ENCODE measurements around the gene ARSG. TPM values are rescaled to one million over a fixed set of nuclear protein-coding genes. Genes with fewer than 3 reads are reported as not detected.

ARSG gene
- total and polyA plus RNA-seq, 2 of the 4 experiments (the other 2 are of a cell fraction), result 2.9 to 3.0 TPM

DNA sequence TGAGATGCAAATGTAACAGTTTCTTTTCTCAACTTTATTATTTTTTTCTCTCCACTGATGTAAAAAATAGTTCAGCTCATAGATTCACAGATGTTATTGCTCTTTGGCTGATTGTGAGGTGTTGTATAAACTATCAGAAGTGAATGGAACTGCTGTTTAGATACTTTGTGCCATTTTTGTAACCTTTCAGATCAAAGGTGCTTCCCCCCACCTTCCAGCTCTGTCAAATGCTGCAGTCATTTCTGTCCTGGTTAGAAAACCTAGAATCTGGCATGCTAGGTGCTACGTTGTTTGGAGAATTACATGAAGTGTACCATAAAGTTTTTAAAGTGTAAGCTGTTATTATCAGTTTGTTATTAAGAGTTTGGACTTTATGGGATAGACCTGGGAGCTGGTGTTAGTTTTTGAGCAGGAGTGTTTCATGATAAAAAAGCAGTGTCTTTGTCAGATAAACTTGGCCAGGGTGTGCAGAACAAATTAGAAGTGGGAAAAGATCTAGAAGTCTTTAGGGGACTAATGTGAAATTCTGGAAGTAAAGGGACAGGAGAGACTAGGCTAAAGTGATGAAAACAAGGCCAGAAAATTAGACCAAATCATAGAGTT is 167.8 kb downstream of the ARSG start:
- no peak for TF ChIP-seq RCOR1 (IDR thresholded peaks at IDR 0.05; ENCODE audit: insufficient replicate concordance, low read length)
- TF ChIP-seq RAD21 (IDR thresholded peaks at IDR 0.05; ENCODE audit: low read length), result no peak
- no peak for TF ChIP-seq CHD1 (IDR thresholded peaks at IDR 0.05; ENCODE audit: low read depth, low read length)
- TF ChIP-seq SMC3 (IDR thresholded peaks at IDR 0.05; ENCODE audit: low read depth, low read length), result no peak
- TF ChIP-seq, protein P1, sequence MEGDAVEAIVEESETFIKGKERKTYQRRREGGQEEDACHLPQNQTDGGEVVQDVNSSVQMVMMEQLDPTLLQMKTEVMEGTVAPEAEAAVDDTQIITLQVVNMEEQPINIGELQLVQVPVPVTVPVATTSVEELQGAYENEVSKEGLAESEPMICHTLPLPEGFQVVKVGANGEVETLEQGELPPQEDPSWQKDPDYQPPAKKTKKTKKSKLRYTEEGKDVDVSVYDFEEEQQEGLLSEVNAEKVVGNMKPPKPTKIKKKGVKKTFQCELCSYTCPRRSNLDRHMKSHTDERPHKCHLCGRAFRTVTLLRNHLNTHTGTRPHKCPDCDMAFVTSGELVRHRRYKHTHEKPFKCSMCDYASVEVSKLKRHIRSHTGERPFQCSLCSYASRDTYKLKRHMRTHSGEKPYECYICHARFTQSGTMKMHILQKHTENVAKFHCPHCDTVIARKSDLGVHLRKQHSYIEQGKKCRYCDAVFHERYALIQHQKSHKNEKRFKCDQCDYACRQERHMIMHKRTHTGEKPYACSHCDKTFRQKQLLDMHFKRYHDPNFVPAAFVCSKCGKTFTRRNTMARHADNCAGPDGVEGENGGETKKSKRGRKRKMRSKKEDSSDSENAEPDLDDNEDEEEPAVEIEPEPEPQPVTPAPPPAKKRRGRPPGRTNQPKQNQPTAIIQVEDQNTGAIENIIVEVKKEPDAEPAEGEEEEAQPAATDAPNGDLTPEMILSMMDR (conservative IDR thresholded peaks at IDR 0.05; ENCODE audit: low read depth, low read length), result no peak
- TF ChIP-seq NFE2L2 (IDR thresholded peaks at IDR 0.05; ENCODE audit: low read depth, low read length), result no peak
- no peak for TF ChIP-seq MAFK (IDR thresholded peaks at IDR 0.05; ENCODE audit: low read depth, low read length)
- TF ChIP-seq CEBPB (IDR thresholded peaks at IDR 0.05; ENCODE audit: low read depth, low read length), result no peak
- TF ChIP-seq, protein P2, sequence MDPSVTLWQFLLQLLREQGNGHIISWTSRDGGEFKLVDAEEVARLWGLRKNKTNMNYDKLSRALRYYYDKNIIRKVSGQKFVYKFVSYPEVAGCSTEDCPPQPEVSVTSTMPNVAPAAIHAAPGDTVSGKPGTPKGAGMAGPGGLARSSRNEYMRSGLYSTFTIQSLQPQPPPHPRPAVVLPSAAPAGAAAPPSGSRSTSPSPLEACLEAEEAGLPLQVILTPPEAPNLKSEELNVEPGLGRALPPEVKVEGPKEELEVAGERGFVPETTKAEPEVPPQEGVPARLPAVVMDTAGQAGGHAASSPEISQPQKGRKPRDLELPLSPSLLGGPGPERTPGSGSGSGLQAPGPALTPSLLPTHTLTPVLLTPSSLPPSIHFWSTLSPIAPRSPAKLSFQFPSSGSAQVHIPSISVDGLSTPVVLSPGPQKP (IDR thresholded peaks at IDR 0.05; ENCODE audit: borderline replicate concordance, low read depth, low read length), result no peak
- no peak for TF ChIP-seq MAZ (IDR thresholded peaks at IDR 0.05; ENCODE audit: borderline replicate concordance, low read depth, low read length)
- TF ChIP-seq RFX5 (IDR thresholded peaks at IDR 0.05; ENCODE audit: low read depth, low read length), result no peak
- no peak for TF ChIP-seq POLR2A (IDR thresholded peaks at IDR 0.05; ENCODE audit: low read depth, low read length)
- TF ChIP-seq, protein P3, sequence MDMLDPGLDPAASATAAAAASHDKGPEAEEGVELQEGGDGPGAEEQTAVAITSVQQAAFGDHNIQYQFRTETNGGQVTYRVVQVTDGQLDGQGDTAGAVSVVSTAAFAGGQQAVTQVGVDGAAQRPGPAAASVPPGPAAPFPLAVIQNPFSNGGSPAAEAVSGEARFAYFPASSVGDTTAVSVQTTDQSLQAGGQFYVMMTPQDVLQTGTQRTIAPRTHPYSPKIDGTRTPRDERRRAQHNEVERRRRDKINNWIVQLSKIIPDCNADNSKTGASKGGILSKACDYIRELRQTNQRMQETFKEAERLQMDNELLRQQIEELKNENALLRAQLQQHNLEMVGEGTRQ (IDR thresholded peaks at IDR 0.05; ENCODE audit: low read depth, low read length), result no peak
- no peak for TF ChIP-seq FOS (IDR thresholded peaks at IDR 0.05; ENCODE audit: low read depth, low read length)
- TF ChIP-seq MXI1 (IDR thresholded peaks at IDR 0.05; ENCODE audit: borderline replicate concordance, low read depth, low read length), result no peak
- no peak for TF ChIP-seq BHLHE40 (IDR thresholded peaks at IDR 0.05; ENCODE audit: low read depth, low read length)
- no peak overlapping the region for H2BK15ac ChIP-seq (ENCODE audit: low read depth, low read length)
- ChIA-PET POLR2A (ENCODE audit: unreplicated experiment) (no interaction called here), CTCF (interaction anchor here (0.9 to 2.5 kb wide), 2 partner anchors 16 to 60 kb away, joined by 3 to 15 read pairs; no protein-coding TSS in a partner anchor)
- H4K20me1 ChIP-seq (ENCODE audit: insufficient read depth, low read length), result peaks cover 20% of the 10 kb centered on the region; the same call in 1 of the 2 replicates
- H2BK20ac ChIP-seq (ENCODE audit: low read depth, low read length), result no peak overlapping the region
- H2AK9ac ChIP-seq (replicated peaks; ENCODE audit: low read depth, low read length, poor library complexity), result no peak overlapping the region
- H4K91ac ChIP-seq (ENCODE audit: insufficient read depth, low read depth, low read length), result no peak overlapping the region
- H4K5ac ChIP-seq (ENCODE audit: low read depth, low read length), result no peak overlapping the region
- no peak overlapping the region for H3K56ac ChIP-seq (ENCODE audit: extremely low read depth, insufficient read depth, low read length)
- no peak overlapping the region for H2BK5ac ChIP-seq (ENCODE audit: low read depth, low read length, poor library complexity, severe bottlenecking)
- in situ Hi-C loops (cut with MboI; ENCODE audit: low sequenced_read_pairs) (loop anchor here (25.0 kb wide), 1 partner anchor 497 kb away; no protein-coding TSS in a partner anchor), intact Hi-C loops (cut with micrococcal nuclease) (loop anchor here (5.0 kb wide), 1 partner anchor 77 kb away; no protein-coding TSS in a partner anchor), dilution Hi-C loops (cut with HindIII; ENCODE audit: low sequenced_read_pairs, unreplicated experiment) (no loop called here)
- H2AFZ ChIP-seq (replicated peaks; ENCODE audit: low read length, poor library complexity), result no peak overlapping the region
- no peak overlapping the region for H3K4me3 ChIP-seq (ENCODE audit: insufficient read depth, low read depth, low read length)
- no peak for DNase-seq
- no peak overlapping the region for H3K14ac ChIP-seq (replicated peaks; ENCODE audit: low read depth, low read length)
- no TSS peak for BruUV-seq (replicated peaks)
- ATAC-seq (ENCODE audit: low read depth), result no peak
- H2AK5ac ChIP-seq (ENCODE audit: low read depth, low read length), result no peak overlapping the region
- H3K9me3 ChIP-seq (ENCODE audit: control insufficient read depth, insufficient read depth, low read length), result no peaks in the 10 kb centered on the region
- no peak overlapping the region for H3K4me2 ChIP-seq (ENCODE audit: low read depth, low read length)
- H2BK120ac ChIP-seq (ENCODE audit: low read depth, low read length), result no peak overlapping the region
- H3K4me1 ChIP-seq (ENCODE audit: control insufficient read depth, insufficient read depth, low read length), result peaks cover 2% of the 10 kb centered on the region; the same call in 1 of the 2 replicates
- H3K9ac ChIP-seq (ENCODE audit: low read depth, low read length), result no peak overlapping the region
- H3K27ac ChIP-seq (ENCODE audit: insufficient read depth, low read length), result no peak overlapping the region
- H3K4ac ChIP-seq (ENCODE audit: low read depth, low read length), result no peak overlapping the region
- H3K27me3 ChIP-seq (ENCODE audit: control insufficient read depth, insufficient read depth, low read length), result peaks cover 2% of the 10 kb centered on the region; the same call in 1 of the 2 replicates
- WGBS, 2 experiments (ENCODE audit: extremely low coverage in 2 of 2, insufficient read length in 1 of 2), result 17% methylated on average over 1 of the region's 1 CpG; no CpG with 5 or more reads in 1 of the 2 experiments
- peaks cover 4 to 25% of the 10 kb centered on the region in 2 experiments; a peak in 2 of 4 replicates for H3K79me1 ChIP-seq (ENCODE audit: low read depth in 1 of 2, low read length in 2 of 2)
- H3K9me1 ChIP-seq (ENCODE audit: insufficient read depth, low read length), result no peaks in the 10 kb centered on the region
- no peak overlapping the region for H3K18ac ChIP-seq (ENCODE audit: low read depth, low read length)
- H4K8ac ChIP-seq (ENCODE audit: low read depth in 2 of 2, low read length in 2 of 2), result no peak overlapping the region
- H3K23ac ChIP-seq (ENCODE audit: low read depth, low read length), result no peak overlapping the region
- H3K36me3 ChIP-seq (ENCODE audit: control insufficient read depth, insufficient read depth, low read length), result no peaks in the 10 kb centered on the region

All from IMR-90 (cell line).